Immature natural killer cell (primary cell): ENCODE measurements around the gene KCNMA1. TPM values are rescaled to one million over a fixed set of nuclear protein-coding genes. Genes with fewer than 3 reads are reported as not detected.

Experiments used
- DNase-seq, 3 donors: peaks; one replicate each; pipeline ENCODE4 v3.0.0; 2022; ENCODE audit warnings: mixed read lengths in 1 of 3
- H3K27ac Mint-ChIP-seq, 6 donors: one replicate each; pipeline ENCODE4 v1.8.0; 2020; ENCODE audit warnings: mixed read lengths in 6 of 6, mild to moderate bottlenecking in 5 of 6, inconsistent platforms in 4 of 6, moderate library complexity in 3 of 6
- H3K27me3 Mint-ChIP-seq, 3 donors: one replicate each; pipeline ENCODE4 v1.8.0; 2020 to 2021; ENCODE audit warnings: low read depth in 3 of 3, mild to moderate bottlenecking in 3 of 3, mixed read lengths in 3 of 3, moderate library complexity in 3 of 3, inconsistent platforms in 1 of 3
- H3K36me3 Mint-ChIP-seq, 3 donors: one replicate each; pipeline ENCODE4 v1.8.0; 2020; ENCODE audit warnings: mixed read lengths in 3 of 3, inconsistent platforms in 2 of 3, mild to moderate bottlenecking in 2 of 3
- H3K4me1 Mint-ChIP-seq, 2 donors: one replicate each; pipeline ENCODE4 v1.8.0; 2020; ENCODE audit warnings: inconsistent platforms in 2 of 2, mild to moderate bottlenecking in 2 of 2, mixed read lengths in 2 of 2, moderate library complexity in 1 of 2
- H3K4me3 Mint-ChIP-seq, 5 donors: one replicate each; pipeline ENCODE4 v1.8.0; 2020; ENCODE audit warnings: mild to moderate bottlenecking in 5 of 5, mixed read lengths in 5 of 5, inconsistent platforms in 3 of 5, moderate library complexity in 3 of 5
- H3K9me3 Mint-ChIP-seq, 6 donors: one replicate each; pipeline ENCODE4 v1.8.0; 2020; ENCODE audit warnings: mild to moderate bottlenecking in 6 of 6, mixed read lengths in 6 of 6, inconsistent platforms in 4 of 6, moderate library complexity in 3 of 6
- polyA plus RNA-seq, 3 donors: library from polyadenylated mRNA; unstranded; fragments of 300-500 nt; fragmentation: Illumina TruSeq; gene quantifications; one replicate each; pipeline ENCODE4 v1.2.3, GENCODE V29; 2021

Gene KCNMA1
- polyA plus RNA-seq, 3 donors from 2014 or later = not detected

DNA sequence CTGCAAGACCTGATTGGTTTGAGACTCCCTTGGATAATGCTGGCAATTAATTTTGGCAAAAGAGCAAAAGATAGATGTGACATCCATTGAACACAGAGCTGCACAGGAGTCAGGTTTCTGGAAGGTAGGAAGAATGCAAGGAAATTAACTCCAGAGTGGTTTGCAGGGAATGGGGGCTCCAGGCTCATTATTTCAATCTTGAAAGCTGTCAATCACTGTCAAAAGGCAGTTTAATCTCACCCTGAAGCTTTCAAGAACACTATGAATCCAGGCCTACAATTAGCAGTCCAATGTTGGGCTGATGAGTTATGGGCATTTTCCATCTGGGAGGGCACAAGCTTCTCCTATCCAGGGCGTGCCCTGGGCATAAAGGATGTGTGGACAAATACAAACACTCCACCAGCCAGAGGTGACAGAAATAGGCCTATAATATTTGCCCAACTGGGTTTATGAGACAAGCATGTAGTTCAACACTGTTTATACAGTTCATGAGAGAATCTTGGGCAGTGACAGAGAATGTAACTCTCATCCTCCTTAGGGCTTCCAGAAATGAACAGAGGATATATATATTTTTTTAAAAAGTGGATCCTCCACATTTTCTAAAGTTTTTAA, 80.5 kb downstream of the KCNMA1 start:
- H3K27ac Mint-ChIP-seq = no peak overlapping the region
- H3K27me3 Mint-ChIP-seq = peaks cover 0 to 5% (median 0%) of the 10 kb centered on the region in 3 donors
- no peaks in the 10 kb centered on the region for H3K36me3 Mint-ChIP-seq

DNA sequence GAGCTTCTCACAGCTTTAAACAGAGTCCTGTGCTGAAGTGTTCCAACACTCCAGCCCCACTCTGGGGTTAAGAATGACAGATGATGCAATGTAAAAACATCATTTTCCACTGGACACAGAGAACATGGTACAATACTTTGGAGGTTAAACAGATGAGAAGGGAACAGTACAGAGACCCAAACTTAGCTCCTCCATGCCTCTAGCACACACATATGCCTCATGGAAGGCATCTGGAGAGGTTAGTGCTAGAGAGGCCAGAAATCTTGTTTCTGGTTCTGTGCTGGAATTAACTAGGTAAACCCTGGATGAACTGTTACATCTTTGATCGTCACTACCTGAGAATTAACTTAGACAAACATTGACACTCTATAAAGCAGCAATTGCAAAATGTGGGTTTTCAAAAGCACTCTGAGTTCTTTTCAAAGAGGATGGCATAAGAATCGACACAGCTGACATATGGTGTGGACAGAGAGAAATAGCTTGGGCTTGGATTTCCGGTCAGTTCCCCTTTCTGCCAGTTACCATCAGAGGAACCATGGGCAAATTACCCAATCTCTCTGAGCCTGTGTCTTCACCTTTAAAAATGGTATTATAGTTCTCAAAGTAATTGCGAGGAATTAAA, 81.9 kb downstream of the KCNMA1 start:
- Mint-ChIP-seq H3K27me3 (peaks cover 0 to 5% (median 0%) of the 10 kb centered on the region in 3 donors), H3K9me3 (no peaks in the 10 kb centered on the region), H3K36me3 (no peaks in the 10 kb centered on the region), H3K27ac (no peak overlapping the region), H3K4me1 (no peaks in the 10 kb centered on the region), H3K4me3 (no peak overlapping the region)
- no peak for DNase-seq

More for the DNA sequence above, 80.5 kb downstream of the KCNMA1 start:
- Mint-ChIP-seq H3K4me1 (no peaks in the 10 kb centered on the region), H3K9me3 (no peaks in the 10 kb centered on the region), H3K4me3 (no peak overlapping the region)
- no peak for DNase-seq

DNA sequence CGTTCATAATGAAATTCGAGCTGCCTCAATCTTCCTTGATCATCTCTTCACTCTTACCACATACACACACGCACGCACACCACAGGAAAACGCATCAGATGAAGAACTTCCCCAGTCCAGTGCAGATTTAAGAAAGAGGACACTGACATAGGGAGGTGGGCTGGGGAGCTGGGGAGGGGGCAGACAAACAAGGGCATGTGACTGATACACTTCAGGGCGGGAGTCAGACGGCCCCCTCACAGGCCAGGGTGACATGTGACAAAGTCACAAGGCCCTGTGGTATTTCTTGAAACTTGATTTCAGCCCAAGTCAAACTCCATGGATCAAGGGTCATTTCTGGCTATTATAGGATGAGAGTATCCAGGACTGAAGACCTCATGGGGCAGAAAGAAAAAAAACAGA, 82.6 kb downstream of the KCNMA1 start:
- H3K27ac Mint-ChIP-seq = no peak overlapping the region
- H3K4me3 Mint-ChIP-seq = no peak overlapping the region
- DNase-seq = no peak
- H3K9me3 Mint-ChIP-seq = no peaks in the 10 kb centered on the region
- H3K36me3 Mint-ChIP-seq = no peaks in the 10 kb centered on the region
- H3K27me3 Mint-ChIP-seq = peaks cover 0 to 5% (median 0%) of the 10 kb centered on the region in 3 donors
- H3K4me1 Mint-ChIP-seq = no peaks in the 10 kb centered on the region

DNA sequence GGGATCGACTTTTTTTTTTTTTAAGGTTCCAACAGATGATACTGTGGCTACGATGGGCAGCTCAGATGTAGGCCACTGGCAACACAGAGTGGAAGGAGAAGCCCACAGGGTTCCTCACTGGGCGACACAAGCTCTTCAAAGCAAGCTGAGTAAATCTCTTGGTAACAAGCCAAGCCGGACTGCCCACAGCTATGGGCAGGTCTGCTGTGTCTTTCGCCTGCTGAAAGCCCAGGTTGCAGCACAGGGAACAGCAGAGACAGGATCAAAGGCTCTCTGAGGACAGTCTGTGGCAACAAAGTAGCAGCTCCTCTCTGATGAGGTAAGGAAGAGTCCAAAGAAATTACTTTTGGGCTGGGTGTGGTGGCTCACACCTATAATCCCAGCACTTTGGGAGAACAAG, 83.6 kb downstream of the KCNMA1 start:
- H3K36me3 Mint-ChIP-seq = no peaks in the 10 kb centered on the region
- H3K4me1 Mint-ChIP-seq = no peaks in the 10 kb centered on the region
- no peak for DNase-seq
- H3K4me3 Mint-ChIP-seq = no peak overlapping the region
- H3K27me3 Mint-ChIP-seq = peaks cover 0 to 5% (median 3%) of the 10 kb centered on the region in 3 donors
- no peak overlapping the region for H3K27ac Mint-ChIP-seq
- H3K9me3 Mint-ChIP-seq = no peaks in the 10 kb centered on the region

DNA sequence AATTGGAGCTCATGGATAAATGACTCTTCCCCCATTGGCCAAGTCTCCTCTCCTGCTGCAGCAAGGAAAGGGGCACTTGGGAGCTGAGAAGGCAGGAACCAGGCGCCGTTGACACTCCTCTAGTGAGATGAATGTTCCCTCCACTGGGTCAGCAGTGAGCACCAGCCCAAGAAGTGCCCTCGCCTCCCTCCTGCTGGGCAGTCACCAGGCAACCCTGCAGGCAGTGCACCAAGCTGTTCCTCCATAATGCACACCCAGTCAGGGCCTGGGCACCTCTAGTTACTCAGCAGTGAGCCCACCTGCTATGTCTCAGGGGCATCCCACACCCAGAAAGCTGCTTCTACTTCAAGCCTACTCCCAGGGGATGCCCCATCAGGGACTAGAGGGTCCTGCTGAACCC, 84.3 kb downstream of the KCNMA1 start:
- no peak overlapping the region for H3K27ac Mint-ChIP-seq
- no peaks in the 10 kb centered on the region for H3K36me3 Mint-ChIP-seq
- no peak for DNase-seq
- H3K9me3 Mint-ChIP-seq = no peaks in the 10 kb centered on the region
- peaks cover 0 to 5% (median 3%) of the 10 kb centered on the region in 3 donors for H3K27me3 Mint-ChIP-seq
- H3K4me3 Mint-ChIP-seq = no peak overlapping the region
- no peaks in the 10 kb centered on the region for H3K4me1 Mint-ChIP-seq

DNA sequence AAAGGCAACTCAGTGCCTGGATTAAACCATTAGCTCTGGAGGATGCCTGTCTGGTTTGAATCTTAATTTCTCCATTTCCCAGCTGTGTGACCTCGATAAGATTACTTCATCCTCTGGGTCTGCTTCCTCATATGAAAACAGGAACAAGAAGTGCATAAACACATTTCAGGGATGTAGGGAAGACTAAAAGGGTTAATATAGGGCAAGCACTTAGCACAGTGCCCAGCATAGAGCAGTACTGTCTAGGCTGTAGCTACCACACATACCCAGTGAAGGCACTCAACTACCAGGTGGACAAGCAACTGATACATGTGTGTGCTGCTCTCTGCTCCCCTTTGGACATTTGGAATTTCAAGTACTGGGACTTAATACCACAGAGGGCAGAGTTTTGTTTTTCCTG, 85.4 kb downstream of the KCNMA1 start:
- Mint-ChIP-seq H3K9me3 (no peaks in the 10 kb centered on the region), H3K36me3 (no peaks in the 10 kb centered on the region), H3K27ac (no peak overlapping the region), H3K4me3 (no peak overlapping the region), H3K4me1 (no peaks in the 10 kb centered on the region), H3K27me3 (peaks cover 0 to 5% (median 3%) of the 10 kb centered on the region in 3 donors)
- DNase-seq = no peak

DNA sequence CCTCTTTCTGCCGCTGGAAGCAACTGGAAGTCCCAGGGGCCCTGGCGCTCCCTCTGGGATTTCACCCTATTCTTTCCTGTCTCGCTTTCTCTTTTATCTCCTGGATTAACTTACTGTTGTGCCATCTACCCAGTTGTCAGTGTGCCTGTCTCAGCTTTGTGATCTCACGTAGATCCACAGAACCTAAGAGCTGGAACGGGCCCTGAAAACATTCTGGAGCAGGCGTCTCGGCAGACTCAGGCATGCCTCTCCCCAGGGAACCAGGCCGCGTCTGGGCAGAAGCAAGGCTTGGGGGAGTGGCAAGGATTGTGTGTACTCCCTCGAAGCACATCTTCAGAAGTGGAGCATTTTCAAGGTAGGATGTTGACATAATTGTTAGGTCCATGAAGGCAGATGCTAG, 87.2 kb downstream of the KCNMA1 start:
- H3K27me3 Mint-ChIP-seq = peaks cover 2 to 7% (median 3%) of the 10 kb centered on the region in 3 donors
- no peak overlapping the region for H3K27ac Mint-ChIP-seq
- H3K36me3 Mint-ChIP-seq = no peaks in the 10 kb centered on the region
- H3K4me1 Mint-ChIP-seq = no peaks in the 10 kb centered on the region
- H3K9me3 Mint-ChIP-seq = peaks cover 0 to 2% (median 0%) of the 10 kb centered on the region in 6 donors
- no peak overlapping the region for H3K4me3 Mint-ChIP-seq
- no peak for DNase-seq

DNA sequence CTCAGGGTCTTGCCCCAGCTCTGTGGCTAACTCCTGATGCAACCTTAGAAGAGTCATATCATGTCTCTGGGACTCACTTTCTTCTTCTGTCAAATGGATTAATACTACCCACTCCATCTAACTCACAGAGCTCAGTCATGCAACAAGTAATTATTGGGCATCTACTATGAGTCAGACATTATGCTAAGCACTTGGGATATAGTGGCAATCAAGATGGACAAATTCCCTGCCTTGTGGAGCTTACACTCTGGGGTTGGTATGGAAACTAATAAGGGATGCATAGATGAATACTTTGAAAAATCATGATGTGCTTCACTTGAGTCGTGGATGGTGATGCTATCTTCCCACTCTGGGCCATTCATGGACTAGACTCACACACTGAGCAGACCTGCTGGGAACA, 88.9 kb downstream of the KCNMA1 start:
- Mint-ChIP-seq H3K36me3 (no peaks in the 10 kb centered on the region), H3K27ac (no peak overlapping the region), H3K4me1 (no peaks in the 10 kb centered on the region), H3K9me3 (peaks cover 0 to 2% (median 0%) of the 10 kb centered on the region in 6 donors), H3K4me3 (no peak overlapping the region), H3K27me3 (peaks cover 3 to 7% (median 5%) of the 10 kb centered on the region in 3 donors)
- DNase-seq = no peak

DNA sequence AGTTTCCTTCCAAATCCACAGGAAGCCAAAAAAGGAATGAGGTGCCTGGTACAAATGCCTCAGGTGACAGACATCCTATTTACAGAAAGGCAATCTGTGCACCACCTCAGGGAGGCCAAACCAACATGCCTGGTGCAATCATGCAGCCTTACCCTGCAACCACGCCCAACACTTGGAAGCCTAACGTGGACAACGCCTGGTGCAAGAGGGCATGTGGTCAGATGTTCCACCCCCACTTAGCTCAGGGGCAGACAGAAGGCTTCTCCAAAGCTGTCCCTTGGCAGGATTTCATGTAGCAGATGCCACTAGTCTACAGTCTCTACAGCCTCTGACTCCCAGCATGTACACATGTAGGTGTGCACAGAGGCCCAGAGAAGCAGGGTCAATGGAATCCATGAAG, 89.5 kb downstream of the KCNMA1 start:
- Mint-ChIP-seq H3K27ac (no peak overlapping the region), H3K9me3 (peaks cover 0 to 4% (median 0%) of the 10 kb centered on the region in 6 donors), H3K27me3 (peaks cover 3 to 10% (median 5%) of the 10 kb centered on the region in 3 donors), H3K4me1 (no peaks in the 10 kb centered on the region), H3K36me3 (no peaks in the 10 kb centered on the region), H3K4me3 (no peak overlapping the region)
- no peak for DNase-seq

DNA sequence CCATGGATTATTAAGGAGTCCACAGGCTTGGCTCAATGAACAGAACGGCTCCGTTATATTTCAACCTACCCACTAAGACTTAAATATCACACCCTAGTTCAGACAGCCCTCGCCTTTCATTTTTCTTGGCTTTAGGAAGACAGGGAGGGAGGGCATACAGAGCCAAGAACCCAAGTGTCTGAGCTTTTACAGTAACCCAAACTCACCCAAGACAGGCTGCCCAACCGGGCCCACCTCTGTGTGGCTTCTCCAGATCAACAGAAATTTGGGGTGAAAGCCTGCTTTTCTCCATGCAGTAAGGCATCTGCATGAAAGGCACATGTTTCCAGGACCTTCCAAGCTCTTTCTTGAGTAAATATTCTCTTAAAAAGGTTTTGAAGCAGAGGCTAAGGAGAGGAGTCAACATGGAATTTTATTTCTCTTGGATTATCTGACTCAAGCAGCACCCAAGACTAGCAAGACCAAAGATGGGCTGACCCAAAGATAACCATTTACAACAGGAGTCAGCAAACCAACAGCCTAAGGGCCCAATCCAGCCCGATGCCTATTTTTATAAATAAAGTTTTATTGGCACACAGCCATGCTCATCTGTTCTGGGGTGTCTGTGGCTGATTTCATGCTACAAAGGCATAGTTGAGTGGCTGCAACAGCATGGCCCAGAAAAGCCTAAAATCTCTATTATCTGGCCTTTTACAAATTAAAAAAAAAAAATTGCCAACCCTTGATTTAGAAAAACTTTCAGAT, 90.1 kb downstream of the KCNMA1 start:
- peaks cover 0 to 5% (median 0%) of the 10 kb centered on the region in 6 donors for H3K9me3 Mint-ChIP-seq
- H3K4me3 Mint-ChIP-seq = no peak overlapping the region
- no peak for DNase-seq
- H3K27ac Mint-ChIP-seq = no peak overlapping the region
- no peaks in the 10 kb centered on the region for H3K36me3 Mint-ChIP-seq
- no peaks in the 10 kb centered on the region for H3K4me1 Mint-ChIP-seq
- peaks cover 5 to 10% (median 8%) of the 10 kb centered on the region in 3 donors for H3K27me3 Mint-ChIP-seq

DNA sequence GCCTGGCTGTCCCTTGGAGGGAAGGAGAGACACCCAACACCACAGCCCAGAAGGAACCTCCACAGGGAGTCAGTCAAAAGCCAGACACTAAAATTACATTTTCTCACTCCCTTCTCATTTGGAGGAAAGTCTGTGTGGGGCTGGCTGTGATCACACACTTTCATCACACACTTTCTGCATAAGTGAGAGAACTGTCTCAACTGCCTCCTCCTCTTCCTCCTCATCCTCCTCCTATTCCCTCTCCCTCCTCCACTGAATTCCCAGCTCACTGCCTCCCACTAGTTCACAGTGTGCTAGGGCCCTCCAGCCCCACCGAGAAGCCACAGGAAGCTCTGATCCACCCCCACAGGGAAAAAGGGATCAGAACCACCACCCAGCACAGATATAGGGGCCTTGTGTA, 91.6 kb downstream of the KCNMA1 start:
- peaks cover 1 to 6% of the 10 kb centered on the region in 2 donors for H3K4me1 Mint-ChIP-seq
- peaks cover 5 to 10% (median 8%) of the 10 kb centered on the region in 3 donors for H3K27me3 Mint-ChIP-seq
- H3K27ac Mint-ChIP-seq = no peak overlapping the region
- DNase-seq = no peak
- no peaks in the 10 kb centered on the region for H3K36me3 Mint-ChIP-seq
- peaks cover 0 to 5% (median 0%) of the 10 kb centered on the region in 6 donors for H3K9me3 Mint-ChIP-seq
- no peak overlapping the region for H3K4me3 Mint-ChIP-seq

DNA sequence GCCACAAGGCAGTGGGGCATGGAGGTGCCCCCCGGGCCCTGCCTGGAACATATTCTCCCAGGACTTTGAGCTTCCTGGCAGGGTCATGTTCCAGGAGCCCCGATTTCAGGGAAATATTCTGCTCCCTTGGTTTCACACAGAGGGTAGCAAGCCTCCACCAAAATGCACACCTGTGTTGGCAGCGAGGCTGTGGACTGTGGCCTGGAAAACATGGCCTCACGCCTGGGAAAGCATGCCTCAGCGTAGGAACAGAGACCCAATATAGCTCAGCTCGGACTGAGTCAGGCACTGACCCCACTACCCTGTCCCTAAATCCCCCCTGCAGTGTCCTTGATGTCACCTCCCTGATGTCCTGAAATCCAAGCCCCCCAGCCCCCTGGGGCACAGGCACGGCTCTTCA, 92.0 kb downstream of the KCNMA1 start:
- Mint-ChIP-seq H3K27ac (no peak overlapping the region), H3K4me3 (no peak overlapping the region), H3K4me1 (peaks cover 1 to 6% of the 10 kb centered on the region in 2 donors), H3K36me3 (no peaks in the 10 kb centered on the region), H3K9me3 (peaks cover 0 to 5% (median under 1%) of the 10 kb centered on the region in 6 donors), H3K27me3 (peaks cover 5 to 12% (median 8%) of the 10 kb centered on the region in 3 donors)
- DNase-seq = no peak

DNA sequence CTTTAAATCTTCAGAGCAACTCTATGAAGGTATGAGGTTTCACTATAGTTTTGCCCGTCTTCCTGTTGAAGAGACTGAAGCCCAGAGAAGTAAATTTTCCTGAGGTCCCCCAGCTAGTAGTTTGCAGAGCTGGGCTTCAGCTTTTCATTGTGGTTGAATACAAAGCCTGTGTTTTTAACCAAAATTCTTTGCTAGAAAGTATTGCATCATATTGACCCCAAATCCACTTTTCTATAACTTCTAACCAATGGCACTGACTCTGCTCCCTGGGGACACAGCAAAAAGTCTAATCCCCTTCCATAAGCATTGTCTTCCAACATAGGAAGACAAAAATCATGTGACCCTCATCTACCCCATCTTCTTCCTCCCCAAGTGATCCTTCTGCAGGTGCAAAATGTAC, 93.0 kb downstream of the KCNMA1 start:
- no peak for DNase-seq
- H3K27me3 Mint-ChIP-seq = peaks cover 5 to 9% (median 8%) of the 10 kb centered on the region in 3 donors
- no peak overlapping the region for H3K27ac Mint-ChIP-seq
- H3K4me3 Mint-ChIP-seq = no peak overlapping the region
- H3K4me1 Mint-ChIP-seq = peaks cover 1 to 6% of the 10 kb centered on the region in 2 donors
- no peaks in the 10 kb centered on the region for H3K36me3 Mint-ChIP-seq
- H3K9me3 Mint-ChIP-seq = peaks cover 0 to 5% (median under 1%) of the 10 kb centered on the region in 6 donors

DNA sequence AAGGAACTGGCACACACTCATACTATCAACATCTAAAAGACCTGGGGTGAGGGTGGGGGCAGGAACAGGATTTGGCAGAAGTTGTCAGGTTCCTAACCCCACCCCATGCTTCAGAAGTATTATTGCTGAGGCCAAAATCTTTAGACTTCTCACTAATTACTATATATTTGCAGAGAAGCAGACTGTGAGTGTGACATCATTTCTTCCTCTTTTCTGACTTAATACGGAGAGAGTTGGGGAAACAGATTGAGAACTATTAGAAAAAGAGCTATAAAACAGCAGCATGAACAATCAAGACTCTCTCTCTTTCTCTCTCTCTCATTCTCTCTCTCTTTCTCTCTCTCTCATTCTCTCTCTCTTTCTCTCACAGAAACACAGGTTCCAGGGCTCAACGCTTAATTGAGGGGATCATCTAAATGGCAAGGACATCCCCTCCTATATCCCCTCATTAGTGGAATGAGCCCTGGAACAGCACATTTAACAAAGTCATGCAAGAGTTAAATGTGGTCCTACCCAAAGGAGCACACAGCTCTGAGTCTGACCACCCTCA, 94.8 kb downstream of the KCNMA1 start:
- Mint-ChIP-seq H3K27ac (no peak overlapping the region), H3K36me3 (no peaks in the 10 kb centered on the region), H3K4me1 (peaks cover 1 to 6% of the 10 kb centered on the region in 2 donors), H3K27me3 (peaks cover 5 to 9% (median 8%) of the 10 kb centered on the region in 3 donors), H3K4me3 (no peak overlapping the region), H3K9me3 (peaks cover 0 to 5% (median under 1%) of the 10 kb centered on the region in 6 donors)
- DNase-seq = no peak
